DND-41 (cell line): Measurements from ENCODE around the gene DRGX.

Experiments used
- ATAC-seq: fragments of 200-7000 bp; cut with Tn5 transposase; 3 replicates; pipeline ENCODE4 v1.9.1; 2021; ENCODE audit warnings: low read depth; ENCODE audit not compliant: insufficient read depth
- DNase-seq: peaks from one replicate; pipeline ENCODE4 v3.0.0-alpha.2; 2020
- H2AFZ ChIP-seq: 2 replicates; pipeline ENCODE4 v1.6.0; 2012; ENCODE audit warnings: low read depth, low read length
- H3K27ac ChIP-seq: 2 replicates; pipeline ENCODE4 v1.5.1; 2012; ENCODE audit warnings: low read length, inconsistent platforms
- H3K27me3 ChIP-seq: fragments of 200-600 bp; sonication (generic); 2 replicates; pipeline ENCODE4 v1.6.0; 2012; ENCODE audit warnings: low read length, mild to moderate bottlenecking, inconsistent platforms; ENCODE audit not compliant: insufficient read depth, poor library complexity
- H3K36me3 ChIP-seq: 2 replicates; pipeline ENCODE4 v1.5.1; 2012; ENCODE audit warnings: low read length, inconsistent platforms; ENCODE audit not compliant: insufficient read depth
- H3K4me1 ChIP-seq: 2 replicates; pipeline ENCODE4 v1.5.1; 2012; ENCODE audit warnings: mild to moderate bottlenecking, low read length; ENCODE audit not compliant: insufficient read depth
- H3K4me2 ChIP-seq: 2 replicates; pipeline ENCODE4 v1.6.0; 2012; ENCODE audit warnings: mild to moderate bottlenecking, moderate library complexity, low read length, inconsistent platforms; ENCODE audit not compliant: insufficient read depth
- H3K4me3 ChIP-seq, 2 experiments: fragments of 200-600 bp in 1 of 2; shearing (Covaris generic) in 1 of 2; 2 replicates each; pipeline ENCODE4 v1.5.1; 2012 to 2016; ENCODE audit warnings: inconsistent platforms in 2 of 2, low read length in 2 of 2, mild to moderate bottlenecking in 2 of 2, low read depth in 1 of 2, moderate library complexity in 1 of 2
- H3K79me2 ChIP-seq: 2 replicates; pipeline ENCODE4 v1.6.0; 2012; ENCODE audit warnings: low read length, inconsistent platforms; ENCODE audit not compliant: insufficient read depth
- H3K9ac ChIP-seq: 2 replicates; pipeline ENCODE4 v1.6.0; 2012; ENCODE audit warnings: low read depth, mild to moderate bottlenecking, inconsistent platforms, low read length, moderate library complexity
- H3K9me3 ChIP-seq: 2 replicates; pipeline ENCODE4 v1.5.1; 2012; ENCODE audit warnings: low read length, moderate library complexity, mild to moderate bottlenecking, inconsistent platforms; ENCODE audit not compliant: insufficient read depth, severe bottlenecking
- H4K20me1 ChIP-seq: 2 replicates; pipeline ENCODE4 v1.6.0; 2012; ENCODE audit warnings: low read length; ENCODE audit not compliant: insufficient read depth
- CTCF ChIP-seq: IDR thresholded peaks from 2 replicates; pipeline ENCODE4 v1.5.1; 2012; ENCODE audit warnings: borderline replicate concordance, low read length, moderate library complexity, mild to moderate bottlenecking; ENCODE audit not compliant: poor library complexity, severe bottlenecking; ENCODE audit errors: extremely low read depth
- EZH2 ChIP-seq: IDR thresholded peaks from 3 replicates; pipeline ENCODE4 v1.6.1; 2012; ENCODE audit warnings: borderline replicate concordance, low read depth, mild to moderate bottlenecking, moderate library complexity, low read length, inconsistent platforms; ENCODE audit not compliant: severe bottlenecking

The DRGX gene

DNA sequence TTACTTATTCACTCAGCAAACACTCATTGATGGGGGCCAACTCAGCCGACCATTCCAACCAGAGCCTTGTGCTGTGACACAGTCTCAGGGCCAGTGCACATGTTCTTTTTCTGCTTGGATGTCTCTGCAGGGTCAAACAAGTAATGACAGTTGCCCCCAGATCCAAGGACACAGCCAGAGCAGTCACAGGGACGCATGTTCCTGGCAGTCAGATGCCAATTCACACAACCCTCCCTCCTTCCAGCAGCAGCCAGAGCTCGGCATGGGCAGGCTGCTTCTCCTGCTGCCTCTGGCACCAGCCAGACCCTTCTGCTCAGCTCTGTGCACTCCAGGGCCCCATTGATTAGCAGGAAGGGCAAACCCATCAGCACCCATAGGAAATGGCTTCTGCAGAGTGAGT is 20.3 kb downstream of the DRGX start:
- H3K79me2 ChIP-seq, result no peaks in the 10 kb centered on the region
- no peaks in the 10 kb centered on the region for H3K36me3 ChIP-seq
- H3K27ac ChIP-seq, result no peak overlapping the region
- H3K4me2 ChIP-seq, result no peak overlapping the region
- H3K4me1 ChIP-seq, result no peaks in the 10 kb centered on the region
- H2AFZ ChIP-seq, result no peak overlapping the region
- TF ChIP-seq EZH2 (no peak), CTCF (no peak)
- DNase-seq (no peak), ATAC-seq (no peak)
- H4K20me1 ChIP-seq, result no peaks in the 10 kb centered on the region; the same call in 1 of the 2 replicates
- no peak overlapping the region for H3K9ac ChIP-seq
- H3K9me3 ChIP-seq, result no peaks in the 10 kb centered on the region
- no peak overlapping the region for H3K4me3 ChIP-seq
- peaks cover 8% of the 10 kb centered on the region for H3K27me3 ChIP-seq

DNA sequence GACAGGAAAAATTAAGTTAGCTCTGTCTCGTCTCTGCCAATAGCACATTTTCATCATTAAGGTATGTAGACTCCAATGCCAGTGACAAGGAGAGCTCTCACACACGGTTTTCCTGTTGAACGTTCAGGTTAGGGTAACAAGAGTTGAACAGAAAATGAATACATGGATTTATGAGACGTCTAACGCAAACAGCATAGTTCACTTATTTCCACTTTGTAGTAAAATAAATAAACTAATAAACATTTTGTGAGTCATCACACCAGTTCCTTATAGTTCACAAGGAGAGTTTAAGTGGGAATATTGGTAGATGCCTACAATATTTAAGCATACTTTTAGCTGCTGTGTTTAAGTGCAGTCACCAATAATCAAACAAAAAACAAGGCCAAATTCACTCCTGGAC is 21.1 kb downstream of the DRGX start:
- Histone ChIP-seq H3K79me2 (no peaks in the 10 kb centered on the region), H3K9me3 (no peaks in the 10 kb centered on the region), H2AFZ (no peak overlapping the region), H3K27ac (no peak overlapping the region), H3K27me3 (peaks cover 7% of the 10 kb centered on the region), H3K36me3 (no peaks in the 10 kb centered on the region), H3K4me3 (no peak overlapping the region), H3K9ac (no peak overlapping the region), H3K4me2 (no peak overlapping the region), H3K4me1 (no peaks in the 10 kb centered on the region), H4K20me1 (no peaks in the 10 kb centered on the region; the same call in 1 of the 2 replicates)
- DNase-seq (no peak), ATAC-seq (no peak)
- TF ChIP-seq EZH2 (no peak), CTCF (no peak)

GRCh38 chr10:49373361-49373760 is 22.5 kb downstream of the DRGX start:
- H3K4me2 ChIP-seq, result no peak overlapping the region
- no peaks in the 10 kb centered on the region for H3K9me3 ChIP-seq
- DNase-seq, result no peak
- H3K79me2 ChIP-seq, result no peaks in the 10 kb centered on the region
- H2AFZ ChIP-seq, result no peak overlapping the region
- H3K27me3 ChIP-seq, result peaks cover 3% of the 10 kb centered on the region
- no peaks in the 10 kb centered on the region for H3K4me1 ChIP-seq
- TF ChIP-seq EZH2 (no peak), CTCF (no peak)
- H3K9ac ChIP-seq, result no peak overlapping the region
- no peak overlapping the region for H3K4me3 ChIP-seq
- no peak overlapping the region for H3K27ac ChIP-seq
- no peaks in the 10 kb centered on the region for H3K36me3 ChIP-seq
- H4K20me1 ChIP-seq, result no peaks in the 10 kb centered on the region; the same call in 1 of the 2 replicates
- ATAC-seq, result no peak

- Histone ChIP-seq H4K20me1 (no peaks in the 10 kb centered on the region; the same call in 1 of the 2 replicates), H3K36me3 (no peaks in the 10 kb centered on the region), H3K27ac (no peak overlapping the region), H3K9ac (no peak overlapping the region), H2AFZ (no peak overlapping the region), H3K4me2 (no peak overlapping the region), H3K4me3 (no peak overlapping the region), H3K9me3 (no peaks in the 10 kb centered on the region), H3K79me2 (no peaks in the 10 kb centered on the region), H3K27me3 (peaks cover 3% of the 10 kb centered on the region), H3K4me1 (no peaks in the 10 kb centered on the region)
- no peak for DNase-seq
- no peak for ATAC-seq
- TF ChIP-seq EZH2 (no peak), CTCF (no peak)
Observed at GRCh38 chr10:49371967-49372366, 23.9 kb downstream of the DRGX start.
